Calu3 (cell line): ENCODE data around the gene CCDC102A. TPM values are rescaled to one million over a fixed set of nuclear protein-coding genes. Genes with fewer than 3 reads are reported as not detected.

Experiments
- Bru-seq: library from RNA; stranded (reverse); fragments of 400-500 nt; gene quantifications from one replicate; lab custom pipeline; 2021; lab: Mats Ljungman, UMichigan
- BruChase-seq, 2 experiments: library from RNA; stranded (reverse); fragments of 400-500 nt; gene quantifications; one replicate each; lab custom pipeline; 2021; lab: Mats Ljungman, UMichigan
- BruUV-seq: library from RNA; stranded (reverse); fragments of 400-500 nt; replicated peaks from 2 replicates; lab custom pipeline; 2021; lab: Mats Ljungman, UMichigan
- CTCF ChIA-PET: fragments of 300-600 bp; sonication (Branson Sonifier 250); formaldehyde crosslinking; loops from one replicate; lab custom pipeline; 2022; ENCODE audit warnings: antibody characterized with exemption; lab: Charles Lee
- DNase-seq: peaks from one replicate; pipeline ENCODE4 v3.0.0; 2022
- H3K27ac Mint-ChIP-seq: one replicate; pipeline ENCODE4 v1.8.0; 2022; ENCODE audit warnings: mixed read lengths; ENCODE audit not compliant: unreplicated experiment
- H3K27me3 Mint-ChIP-seq: one replicate; pipeline ENCODE4 v1.8.0; 2022; ENCODE audit warnings: mixed read lengths; ENCODE audit not compliant: unreplicated experiment
- H3K36me3 Mint-ChIP-seq: one replicate; pipeline ENCODE4 v1.8.0; 2022; ENCODE audit warnings: mild to moderate bottlenecking, moderate library complexity, mixed read lengths; ENCODE audit not compliant: insufficient read depth, unreplicated experiment
- H3K4me1 Mint-ChIP-seq: one replicate; pipeline ENCODE4 v1.8.0; 2022; ENCODE audit warnings: mild to moderate bottlenecking, low read depth, mixed read lengths; ENCODE audit not compliant: unreplicated experiment
- H3K4me3 Mint-ChIP-seq: one replicate; pipeline ENCODE4 v1.8.0; 2022; ENCODE audit warnings: mild to moderate bottlenecking, low read depth, moderate library complexity, mixed read lengths; ENCODE audit not compliant: unreplicated experiment
- H3K9me3 Mint-ChIP-seq: one replicate; pipeline ENCODE4 v1.8.0; 2022; ENCODE audit warnings: low read depth, mixed read lengths; ENCODE audit not compliant: unreplicated experiment
- intact Hi-C: fragments of 100-400 bp; cut with micrococcal nuclease; formaldehyde crosslinking; loops from one replicate; pipeline ENCODE4 v1.10.0; 2022; ENCODE audit not compliant: unreplicated experiment
- long read RNA-seq: library from polyadenylated mRNA; stranded (forward); transcript quantifications from one replicate; pipeline ENCODE4 v2.0.0, GENCODE V29; 2022
- total RNA-seq: library from RNA; stranded (reverse); gene quantifications from 2 replicates; pipeline ENCODE4 v1.2.3, GENCODE V29; 2022
- TF ChIP-seq, protein P1 (sequence below): fragments of 200-600 bp; IDR thresholded peaks from one replicate; pipeline ENCODE4 v1.8.0; 2022; ENCODE audit warnings: antibody characterized with exemption; ENCODE audit not compliant: unreplicated experiment

CCDC102A gene
- total RNA-seq (6.8 and 7.9 TPM in 2 replicates), Bru-seq, nascent RNA (percentile 37 among the genes with signal in this experiment), BruChase-seq, experiment 1, labeled RNA remaining after a 6-hour chase (percentile 33 among the genes with signal in this experiment), BruChase-seq, experiment 2, labeled RNA remaining after a 2-hour chase (percentile 42 among the genes with signal in this experiment)
- long read RNA-seq, transcript CCDC102A-201 (9 exons, 2,463 nt), result major isoform, 7 of 12 reads
- long read RNA-seq, partial matches to known transcripts, result 4 of 12 reads
- long read RNA-seq, other reads (novel, unspliced or antisense), result 1 of 12 reads

DNA sequence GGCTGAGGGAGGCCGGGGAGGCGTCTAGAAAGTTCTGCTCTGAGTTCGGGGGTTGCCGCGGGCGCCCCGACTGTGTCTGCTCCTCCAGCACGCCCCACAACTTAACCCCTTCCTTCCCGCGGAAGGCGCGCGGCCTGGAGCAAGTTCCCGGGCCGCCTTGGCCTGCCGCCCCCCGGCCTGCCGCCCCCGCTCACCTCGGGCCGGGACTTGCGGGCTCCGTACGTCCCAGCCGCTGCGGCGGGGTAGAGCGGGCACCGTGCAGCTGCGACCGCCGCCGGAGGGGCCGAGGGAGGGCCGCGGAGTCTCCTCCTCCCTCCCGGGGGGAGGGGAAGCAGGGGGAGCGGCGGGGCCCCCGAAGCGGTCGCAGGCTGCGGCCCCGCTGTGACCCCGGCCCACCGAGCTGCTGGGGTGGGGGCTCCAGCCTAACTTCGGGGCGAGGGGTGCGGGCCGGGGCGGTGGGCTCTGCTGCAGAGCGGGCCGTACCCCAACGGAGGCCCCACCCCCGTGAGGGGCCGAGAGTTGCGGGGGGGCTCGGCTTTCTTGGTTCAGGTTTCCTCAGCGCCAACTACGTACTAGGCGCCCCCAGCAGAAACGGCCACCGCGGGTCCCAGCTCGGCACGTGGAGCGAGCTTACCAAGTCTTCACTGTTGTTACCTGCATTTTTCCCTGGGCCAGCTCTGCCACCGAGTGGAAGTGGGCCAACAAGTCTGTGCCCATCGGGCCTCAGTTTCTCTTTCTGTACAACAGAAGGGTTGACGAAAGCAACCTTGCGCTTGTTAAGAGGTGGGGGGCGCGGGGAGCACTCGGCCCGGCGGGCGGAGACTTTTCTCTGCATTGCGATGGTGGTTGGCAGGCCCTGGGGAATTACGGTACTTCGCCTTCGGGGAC lies at the start of gene CCDC102A:
TSS of gene CCDC102A (minus strand) at position 266 of the 888 bp plus-strand sequence. CDS start 7,394 bp downstream, outside the sequence.
- BruUV-seq, result no TSS peak

DNA sequence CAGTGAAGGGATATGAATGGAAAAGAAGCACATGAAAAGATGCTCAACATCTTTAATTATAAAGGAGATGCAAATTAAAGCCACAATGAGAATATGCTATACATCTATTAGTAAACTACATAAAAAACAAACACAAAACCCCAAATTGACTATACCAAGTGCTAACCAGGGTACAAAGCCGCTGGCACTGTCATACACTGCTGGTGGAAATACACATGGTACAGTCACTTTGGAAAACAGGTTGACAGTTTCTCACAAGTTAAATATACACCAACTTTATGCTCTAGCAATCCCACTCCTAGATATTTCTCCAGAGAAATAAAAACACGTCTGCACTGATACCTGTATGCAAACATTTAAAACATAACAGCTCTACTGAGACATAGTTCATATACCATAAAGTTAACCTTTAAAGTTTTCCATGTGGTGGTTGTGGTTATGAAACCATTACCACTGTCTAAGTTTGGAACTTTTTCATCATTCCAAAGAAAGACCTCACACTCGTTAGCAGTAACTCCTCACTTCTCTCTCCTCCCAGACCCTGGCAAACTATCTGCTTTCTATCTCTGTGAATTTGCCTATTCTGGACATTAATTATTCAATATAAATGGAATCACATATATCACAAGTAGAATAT lies 48.8 kb upstream of the CCDC102A start:
- intact Hi-C loops, result no loop called here
- Mint-ChIP-seq H3K27me3 (peaks cover under 1% of the 10 kb centered on the region), H3K4me3 (no peak overlapping the region), H3K4me1 (no peaks in the 10 kb centered on the region), H3K27ac (no peak overlapping the region), H3K36me3 (no peaks in the 10 kb centered on the region), H3K9me3 (no peaks in the 10 kb centered on the region)
- CTCF ChIA-PET, result no interaction called here
- TF ChIP-seq, protein P1, sequence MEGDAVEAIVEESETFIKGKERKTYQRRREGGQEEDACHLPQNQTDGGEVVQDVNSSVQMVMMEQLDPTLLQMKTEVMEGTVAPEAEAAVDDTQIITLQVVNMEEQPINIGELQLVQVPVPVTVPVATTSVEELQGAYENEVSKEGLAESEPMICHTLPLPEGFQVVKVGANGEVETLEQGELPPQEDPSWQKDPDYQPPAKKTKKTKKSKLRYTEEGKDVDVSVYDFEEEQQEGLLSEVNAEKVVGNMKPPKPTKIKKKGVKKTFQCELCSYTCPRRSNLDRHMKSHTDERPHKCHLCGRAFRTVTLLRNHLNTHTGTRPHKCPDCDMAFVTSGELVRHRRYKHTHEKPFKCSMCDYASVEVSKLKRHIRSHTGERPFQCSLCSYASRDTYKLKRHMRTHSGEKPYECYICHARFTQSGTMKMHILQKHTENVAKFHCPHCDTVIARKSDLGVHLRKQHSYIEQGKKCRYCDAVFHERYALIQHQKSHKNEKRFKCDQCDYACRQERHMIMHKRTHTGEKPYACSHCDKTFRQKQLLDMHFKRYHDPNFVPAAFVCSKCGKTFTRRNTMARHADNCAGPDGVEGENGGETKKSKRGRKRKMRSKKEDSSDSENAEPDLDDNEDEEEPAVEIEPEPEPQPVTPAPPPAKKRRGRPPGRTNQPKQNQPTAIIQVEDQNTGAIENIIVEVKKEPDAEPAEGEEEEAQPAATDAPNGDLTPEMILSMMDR, result no peak
- BruUV-seq, result no TSS peak
- DNase-seq, result no peak

More for the DNA sequence above, at the start of gene CCDC102A:
- CTCF ChIA-PET, result no interaction called here
- Mint-ChIP-seq H3K27ac (peak within 1 kb of the TSS; percentile 35), H3K36me3 (peaks cover 20% of the 10 kb centered on the region), H3K9me3 (no peaks in the 10 kb centered on the region), H3K27me3 (peaks cover 49% of the 10 kb centered on the region), H3K4me3 (peak within 1 kb of the TSS; percentile 66), H3K4me1 (peaks cover 22% of the 10 kb centered on the region)
- intact Hi-C loops, result no loop called here
- TF ChIP-seq, protein P1, result no peak
- no peak for DNase-seq

DNA sequence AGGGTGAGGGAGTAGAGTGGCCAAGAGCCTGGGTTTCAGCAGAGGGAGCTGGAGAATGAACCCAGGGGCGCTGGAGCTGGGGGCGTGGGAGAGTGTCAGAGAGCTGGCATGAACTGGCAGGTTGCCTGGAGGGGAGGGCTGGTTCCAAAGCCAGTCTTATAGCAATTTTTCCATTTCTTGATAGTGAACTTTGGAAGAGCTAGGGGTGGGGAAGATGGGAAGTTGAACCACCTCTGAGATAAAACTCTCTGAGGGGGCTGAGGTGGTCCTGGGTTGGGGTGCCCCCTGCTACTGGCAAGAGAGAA lies 42.9 kb upstream of the CCDC102A start:
- H3K27me3 Mint-ChIP-seq, result peaks cover 34% of the 10 kb centered on the region
- intact Hi-C loops, result no loop called here
- peaks cover 4% of the 10 kb centered on the region for H3K36me3 Mint-ChIP-seq
- H3K9me3 Mint-ChIP-seq, result no peaks in the 10 kb centered on the region
- H3K27ac Mint-ChIP-seq, result no peak overlapping the region
- CTCF ChIA-PET, result interaction anchor here (0.6 to 0.9 kb wide), 2 partner anchors 12 to 165 kb away, joined by 3 to 4 read pairs; no protein-coding TSS in a partner anchor
- TF ChIP-seq, protein P1, result no peak
- no peak overlapping the region for H3K4me3 Mint-ChIP-seq
- no TSS peak for BruUV-seq
- no peak for DNase-seq
- H3K4me1 Mint-ChIP-seq, result peaks cover 8% of the 10 kb centered on the region
